ENCODE measurements around the gene ARHGEF3.
"Not testable (repeated sequence)": the region's sequence is repeated elsewhere in the genome, so short reads cannot be mapped to it uniquely, and the experiment has no call there.

Gene ARHGEF3

GRCh38 chr3:56764904-56765547 is 36.7 kb downstream of the ARHGEF3 start:
- no peak for DNase-seq

DNA sequence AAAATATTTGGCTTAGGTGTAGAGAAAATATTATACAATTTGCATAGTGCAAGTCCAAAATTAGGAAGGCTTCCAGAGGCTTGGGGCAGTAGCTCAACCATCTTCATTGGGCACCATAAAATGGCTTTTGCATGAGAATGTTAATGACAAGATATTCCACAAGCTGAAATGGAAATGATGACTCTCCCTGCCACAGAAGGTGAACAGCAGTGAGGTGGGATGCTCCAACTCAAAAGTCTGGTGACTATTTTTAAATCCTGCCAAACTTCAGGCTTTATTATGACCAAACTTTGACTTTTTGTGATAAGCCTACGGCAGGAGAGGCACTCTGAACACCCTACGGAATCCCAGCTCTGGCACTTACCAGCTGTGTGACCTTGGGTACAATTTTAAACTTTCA is 37.6 kb downstream of the ARHGEF3 start:
- no peak for DNase-seq

DNA sequence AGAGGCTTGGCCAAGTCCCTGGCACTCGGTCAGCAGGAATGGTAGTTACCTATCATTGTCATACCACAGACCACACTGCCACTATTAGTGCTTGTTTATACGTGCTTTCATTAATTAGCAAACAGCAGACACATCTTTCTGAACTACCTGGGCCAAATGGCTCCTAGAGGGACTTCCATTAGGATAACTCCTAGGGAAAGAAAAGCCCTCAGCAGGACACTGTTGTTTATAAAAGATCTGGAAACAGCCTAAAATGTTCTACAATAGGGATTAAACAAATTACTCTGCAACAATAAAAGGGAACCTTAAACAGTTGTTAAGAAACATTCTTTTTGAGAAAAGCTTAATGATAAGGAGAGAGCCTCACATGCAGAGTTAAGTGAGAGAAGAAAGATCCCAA is 38.5 kb downstream of the ARHGEF3 start:
- DNase-seq, result no peak

DNA sequence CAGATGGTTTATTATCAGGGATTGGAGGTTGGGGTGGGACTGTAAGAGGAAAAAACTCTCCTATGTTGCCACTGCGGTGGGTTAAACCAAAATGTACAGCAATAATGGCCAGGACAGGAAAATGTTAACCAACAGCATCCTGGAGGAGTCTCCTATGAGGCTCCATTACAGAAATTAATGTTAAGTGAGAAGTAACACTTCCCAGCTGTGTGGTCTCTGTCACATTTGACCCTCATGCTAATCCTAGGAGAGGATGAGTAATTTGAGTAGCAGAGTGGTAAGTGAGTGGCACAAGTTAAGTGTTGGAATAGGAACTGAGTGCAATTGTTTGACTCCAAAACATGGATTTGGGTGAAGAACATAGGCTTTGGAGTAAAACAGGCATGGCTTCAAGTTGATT is 39.0 kb downstream of the ARHGEF3 start:
- no peak for DNase-seq

GRCh38 chr3:56761887-56762651 is 39.7 kb downstream of the ARHGEF3 start:
- DNase-seq, result no peak

DNA sequence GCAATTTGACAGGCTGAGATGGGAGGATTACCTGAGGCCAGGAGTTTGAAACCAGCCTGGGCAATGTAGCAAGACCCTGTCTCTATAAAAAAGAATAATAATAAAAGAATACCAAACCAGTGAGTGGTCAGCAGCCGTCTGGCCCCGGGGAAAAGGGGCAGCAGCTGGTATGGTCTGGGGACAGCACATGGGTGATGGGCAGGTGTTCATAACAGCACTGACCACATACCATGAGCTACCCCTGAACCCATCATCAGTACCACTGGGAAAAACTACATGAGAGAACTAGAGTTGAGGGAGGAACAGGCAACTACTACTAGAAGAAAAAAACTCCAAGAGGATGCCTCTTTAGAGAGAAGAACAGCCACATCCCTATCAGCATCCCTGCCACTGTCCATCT is 40.7 kb downstream of the ARHGEF3 start:
- no peak for DNase-seq

GRCh38 chr3:56759532-56759931 is 42.2 kb downstream of the ARHGEF3 start:
- no peak for DNase-seq

DNA sequence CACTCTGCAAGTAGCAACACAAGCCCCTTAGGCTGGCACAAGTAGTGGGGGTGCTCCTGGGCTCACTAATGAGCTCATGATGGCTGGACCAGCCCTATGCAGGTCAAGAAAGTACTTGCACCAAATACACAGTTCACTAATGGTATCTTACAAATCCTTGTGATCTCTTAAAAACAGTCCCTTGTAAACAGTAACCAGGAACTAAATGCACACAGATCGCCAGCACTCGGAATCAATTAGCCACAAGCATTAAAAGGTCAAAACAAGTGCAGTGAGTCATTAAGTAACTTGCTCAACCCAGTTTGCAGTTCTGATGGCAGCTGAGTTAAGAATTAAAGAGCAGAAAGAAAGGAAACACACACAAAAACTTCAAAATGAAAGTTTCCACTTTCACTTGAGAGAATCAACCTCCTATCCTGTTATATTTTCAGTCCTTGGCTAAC is 43.2 kb downstream of the ARHGEF3 start:
- peak; percentile 92 for DNase-seq

DNA sequence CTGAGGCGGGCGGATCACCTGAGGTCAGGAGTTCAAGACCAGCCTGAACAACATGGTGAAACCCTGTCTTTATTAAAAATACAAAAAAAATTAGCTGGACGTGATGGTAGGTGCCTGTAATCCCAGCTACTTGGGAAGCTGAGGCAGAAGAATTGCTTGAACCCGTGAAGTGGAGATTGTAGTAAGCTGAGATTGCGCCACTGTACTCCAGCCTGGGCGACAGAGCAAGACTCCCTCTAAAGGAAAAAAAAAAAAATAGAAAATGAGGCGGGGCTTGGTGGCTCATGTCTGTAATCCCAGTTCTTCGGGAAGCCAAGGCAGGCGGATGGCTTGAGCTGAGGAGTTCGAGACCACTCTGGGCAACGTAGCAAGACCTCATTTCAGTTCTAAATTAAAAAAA is 43.7 kb downstream of the ARHGEF3 start:
- not testable (repeated sequence) for DNase-seq

- no peak for DNase-seq
These were observed 46.9 kb downstream of the ARHGEF3 start for GRCh38 chr3:56754741-56755417.

GRCh38 chr3:56753206-56753820 is 48.4 kb downstream of the ARHGEF3 start:
- DNase-seq, result no peak

GRCh38 chr3:56751056-56751707 is 50.6 kb downstream of the ARHGEF3 start:
- DNase-seq, result no peak

- DNase-seq, result no peak
These were observed 53.0 kb downstream of the ARHGEF3 start for GRCh38 chr3:56748663-56749231.

DNA sequence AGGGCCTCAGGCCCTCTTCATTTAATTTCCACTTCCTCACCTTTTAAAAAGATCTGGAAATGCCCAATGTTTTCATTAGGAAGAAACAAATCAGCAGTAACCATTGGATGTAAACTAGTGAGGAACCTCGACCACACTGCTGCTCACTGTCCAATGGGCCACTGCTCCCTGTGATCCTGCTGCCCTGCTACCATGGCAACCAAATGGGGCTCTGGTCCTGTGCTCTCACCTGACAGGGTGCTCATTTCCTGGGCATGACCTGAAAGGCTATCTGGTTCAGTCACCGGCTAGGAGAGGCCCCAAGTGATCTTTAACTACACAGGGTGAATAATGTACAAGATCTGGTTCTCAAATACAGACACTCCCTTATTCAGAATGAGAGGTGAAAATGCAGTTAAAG is 54.6 kb downstream of the ARHGEF3 start:
- DNase-seq, result peak; percentile 67

DNA sequence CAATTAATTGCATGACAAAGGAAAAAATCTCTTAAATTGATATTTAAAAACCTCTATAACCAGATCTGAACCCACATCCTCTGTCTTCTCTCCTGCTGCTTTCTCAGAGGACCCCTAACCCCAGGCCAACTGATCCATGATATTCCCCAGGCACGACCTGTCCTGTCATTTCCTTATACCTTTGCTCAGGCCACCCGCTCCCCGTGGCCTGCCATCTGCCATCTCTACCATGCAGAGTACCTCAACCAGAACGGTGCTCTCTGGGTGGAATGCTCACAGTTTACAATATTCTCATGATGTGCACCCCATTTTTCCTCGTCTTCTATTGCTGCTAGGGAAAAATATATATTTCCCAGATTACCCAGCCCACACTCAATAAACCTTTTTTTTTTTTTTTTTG is 57.7 kb downstream of the ARHGEF3 start:
- no peak for DNase-seq

DNA sequence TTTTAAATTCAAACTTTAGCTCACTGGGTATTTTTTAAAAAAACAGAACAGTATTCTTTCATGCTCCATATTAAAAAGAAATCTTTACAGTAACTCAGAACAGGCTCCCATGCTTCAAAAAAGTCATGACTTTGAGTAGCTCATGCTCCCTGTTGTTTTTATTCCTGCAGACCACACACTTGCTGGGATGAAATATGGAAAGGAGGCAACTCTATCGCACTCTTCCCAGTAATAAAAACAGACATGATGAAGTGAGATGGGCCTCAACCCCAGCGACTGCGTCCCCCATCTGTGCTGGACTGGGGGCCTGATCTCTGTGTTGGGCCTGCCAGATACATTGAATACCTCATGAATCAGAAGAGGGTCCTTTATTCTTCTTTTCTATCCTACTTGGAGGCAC is 58.9 kb downstream of the ARHGEF3 start:
- DNase-seq, result no peak

DNA sequence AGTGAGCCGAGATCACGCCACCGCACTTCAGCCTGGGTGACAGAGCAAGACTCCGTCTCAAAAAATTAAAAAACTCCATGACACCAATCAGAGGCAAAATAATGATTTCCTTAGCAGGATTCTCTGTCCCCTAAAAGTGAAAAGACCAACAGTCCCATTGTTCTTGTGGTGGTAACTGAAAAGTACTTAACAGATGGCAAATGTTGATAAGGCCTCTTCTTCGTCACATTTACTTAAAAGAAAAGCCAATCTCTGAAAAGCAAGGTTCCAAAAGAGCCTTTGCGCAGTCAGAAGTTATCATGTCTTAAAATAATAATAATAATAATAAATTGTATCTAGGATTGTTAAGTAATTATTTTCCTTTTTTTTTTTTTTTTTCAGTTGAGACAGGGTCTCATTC is 62.7 kb downstream of the ARHGEF3 start:
- DNase-seq, result no peak

- no peak for DNase-seq
These were observed 64.7 kb downstream of the ARHGEF3 start for GRCh38 chr3:56737006-56737405.

- no peak for DNase-seq
These were observed 69.6 kb downstream of the ARHGEF3 start for GRCh38 chr3:56732109-56732508.

- no peak for DNase-seq
These were observed 76.6 kb downstream of the ARHGEF3 start for GRCh38 chr3:56725175-56725574.

- DNase-seq, result no peak
These were observed 77.1 kb downstream of the ARHGEF3 start for GRCh38 chr3:56724676-56725075.

- no peak for DNase-seq
These were observed 80.9 kb downstream of the ARHGEF3 start for GRCh38 chr3:56720849-56721248.

DNA sequence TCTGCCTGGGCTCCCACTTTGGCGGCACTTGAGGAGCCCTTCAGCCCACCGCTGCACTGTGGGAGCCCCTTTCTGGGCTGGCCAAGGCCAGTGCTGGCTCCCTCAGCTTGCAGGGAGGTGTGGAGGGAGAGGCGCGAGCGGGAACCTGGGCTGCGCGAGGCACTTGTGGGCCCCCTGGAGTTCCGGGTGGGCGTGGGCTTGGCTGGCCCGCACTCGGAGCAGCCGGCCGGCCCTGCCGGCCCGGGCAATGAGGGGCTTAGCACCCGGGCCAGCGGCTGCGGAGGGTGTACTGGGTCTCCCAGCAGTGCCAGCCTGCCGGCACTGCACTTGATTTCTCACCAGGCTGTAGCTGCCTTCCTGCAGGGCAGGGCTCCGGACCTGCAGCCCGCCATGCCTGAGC is 82.9 kb downstream of the ARHGEF3 start:
- not testable (repeated sequence) for DNase-seq
